Measurements from ENCODE around the gene GFPT2.
A peak's percentile ranks its signal among the peaks of the same experiment; 100 is the strongest.

The GFPT2 gene

DNA sequence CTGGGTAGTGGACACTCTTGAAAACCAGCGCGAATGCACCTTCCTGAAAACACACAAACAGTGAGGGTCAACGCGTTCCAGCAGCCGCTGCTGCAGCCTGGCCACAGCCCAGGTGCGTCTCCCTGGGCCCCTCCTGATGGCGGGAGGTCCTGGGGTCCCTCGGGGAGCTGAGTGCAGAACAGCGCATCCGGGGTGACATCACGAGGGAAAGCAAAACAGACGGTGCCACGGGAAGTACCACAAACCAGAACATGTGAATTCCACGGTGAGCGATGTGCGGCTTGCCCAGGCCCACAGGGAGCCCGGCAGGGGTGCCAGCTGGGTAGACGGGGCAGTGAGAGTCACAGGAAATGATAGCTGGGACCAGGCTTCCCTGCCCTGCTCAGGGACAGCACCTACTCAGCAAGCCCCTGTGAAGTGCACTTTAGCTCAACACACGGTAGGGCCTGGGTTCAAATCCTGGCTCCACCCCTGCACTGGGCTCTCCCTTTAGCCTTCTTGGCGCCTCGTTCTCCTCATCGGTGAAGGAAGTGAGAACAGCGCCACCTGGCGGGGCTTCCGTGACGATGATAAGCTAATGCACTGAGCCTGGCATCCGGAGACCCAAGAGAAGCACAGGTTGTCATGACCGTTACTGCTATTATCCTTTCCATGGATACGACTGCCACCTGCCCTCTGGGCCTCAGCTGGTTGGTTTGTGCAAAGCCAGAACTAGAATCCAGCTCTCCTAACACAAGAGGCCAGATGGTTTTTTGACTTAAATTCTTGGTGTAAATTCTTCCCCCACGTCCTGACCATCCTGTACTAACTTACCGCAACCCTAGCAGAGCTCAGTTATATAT lies 24.6 kb downstream of the GFPT2 start:
- Mint-ChIP-seq H3K4me1 (no peaks in the 10 kb centered on the region), H3K27me3 (peaks cover 30% of the 10 kb centered on the region), H3K9me3 (no peaks in the 10 kb centered on the region), H3K36me3 (no peaks in the 10 kb centered on the region), H3K27ac (no peak overlapping the region), H3K4me3 (no peak overlapping the region)
- CTCF ChIA-PET, result interaction anchor here (0.6 to 2.5 kb wide), 23 partner anchors 9 to 204 kb away, joined by 3 to 51 read pairs (median 4); partner anchors contain the start of gene GFPT2
- peak; percentile 88 for DNase-seq

- H3K27ac Mint-ChIP-seq, result no peak overlapping the region
- DNase-seq, result no peak
- CTCF ChIA-PET, result interaction anchor here (2.1 to 3.4 kb wide), 2 partner anchors 12 to 37 kb away, joined by 11 to 12 read pairs; no protein-coding TSS in a partner anchor
- H3K9me3 Mint-ChIP-seq, result no peaks in the 10 kb centered on the region
- H3K36me3 Mint-ChIP-seq, result no peaks in the 10 kb centered on the region
- no peaks in the 10 kb centered on the region for H3K4me1 Mint-ChIP-seq
- H3K27me3 Mint-ChIP-seq, result peaks cover 21% of the 10 kb centered on the region
- H3K4me3 Mint-ChIP-seq, result no peak overlapping the region
Measured at GRCh38 chr5:180326989-180327565, 26.1 kb downstream of the GFPT2 start.

DNA sequence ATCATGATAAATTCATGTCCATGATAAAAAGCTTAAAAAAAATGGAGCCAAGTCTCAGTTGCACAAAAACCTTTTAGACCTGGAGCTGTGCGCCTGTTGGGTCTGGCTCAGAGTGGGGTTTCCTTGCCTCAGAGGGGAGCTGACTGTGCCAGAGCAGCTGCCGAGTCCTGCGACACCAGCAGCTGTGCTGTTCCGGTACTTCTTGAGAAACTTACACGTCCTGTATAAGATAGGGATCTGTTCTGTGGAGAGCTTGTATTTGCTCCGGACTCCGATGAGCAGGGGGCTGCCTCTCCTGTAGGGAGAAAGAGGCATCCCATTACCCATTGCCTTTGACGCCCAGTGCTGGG lies 28.6 kb downstream of the GFPT2 start:
- Mint-ChIP-seq H3K27me3 (peaks cover 6% of the 10 kb centered on the region), H3K4me1 (no peaks in the 10 kb centered on the region), H3K27ac (no peak overlapping the region), H3K4me3 (no peak overlapping the region), H3K36me3 (no peaks in the 10 kb centered on the region), H3K9me3 (no peaks in the 10 kb centered on the region)
- no peak for DNase-seq
- CTCF ChIA-PET, result interaction anchor here (0.9 to 3.4 kb wide), 4 partner anchors 9 to 29 kb away, joined by 3 to 12 read pairs (median 3); no protein-coding TSS in a partner anchor

- no peaks in the 10 kb centered on the region for H3K4me1 Mint-ChIP-seq
- H3K36me3 Mint-ChIP-seq, result no peaks in the 10 kb centered on the region
- DNase-seq, result no peak
- H3K4me3 Mint-ChIP-seq, result no peak overlapping the region
- CTCF ChIA-PET, result interaction anchor here (0.9 to 3.4 kb wide), 4 partner anchors 9 to 29 kb away, joined by 3 to 12 read pairs (median 3); no protein-coding TSS in a partner anchor
- no peaks in the 10 kb centered on the region for H3K9me3 Mint-ChIP-seq
- H3K27me3 Mint-ChIP-seq, result peaks cover 6% of the 10 kb centered on the region
- H3K27ac Mint-ChIP-seq, result no peak overlapping the region
Measured at GRCh38 chr5:180323941-180324600, 29.1 kb downstream of the GFPT2 start.

- H3K36me3 Mint-ChIP-seq, result no peaks in the 10 kb centered on the region
- no peak overlapping the region for H3K4me3 Mint-ChIP-seq
- no peaks in the 10 kb centered on the region for H3K9me3 Mint-ChIP-seq
- no peak overlapping the region for H3K27ac Mint-ChIP-seq
- H3K4me1 Mint-ChIP-seq, result no peaks in the 10 kb centered on the region
- DNase-seq, result no peak
- H3K27me3 Mint-ChIP-seq, result peaks cover 8% of the 10 kb centered on the region
- CTCF ChIA-PET, result no interaction called here
Measured at GRCh38 chr5:180323160-180323559, 30.0 kb downstream of the GFPT2 start.

DNA sequence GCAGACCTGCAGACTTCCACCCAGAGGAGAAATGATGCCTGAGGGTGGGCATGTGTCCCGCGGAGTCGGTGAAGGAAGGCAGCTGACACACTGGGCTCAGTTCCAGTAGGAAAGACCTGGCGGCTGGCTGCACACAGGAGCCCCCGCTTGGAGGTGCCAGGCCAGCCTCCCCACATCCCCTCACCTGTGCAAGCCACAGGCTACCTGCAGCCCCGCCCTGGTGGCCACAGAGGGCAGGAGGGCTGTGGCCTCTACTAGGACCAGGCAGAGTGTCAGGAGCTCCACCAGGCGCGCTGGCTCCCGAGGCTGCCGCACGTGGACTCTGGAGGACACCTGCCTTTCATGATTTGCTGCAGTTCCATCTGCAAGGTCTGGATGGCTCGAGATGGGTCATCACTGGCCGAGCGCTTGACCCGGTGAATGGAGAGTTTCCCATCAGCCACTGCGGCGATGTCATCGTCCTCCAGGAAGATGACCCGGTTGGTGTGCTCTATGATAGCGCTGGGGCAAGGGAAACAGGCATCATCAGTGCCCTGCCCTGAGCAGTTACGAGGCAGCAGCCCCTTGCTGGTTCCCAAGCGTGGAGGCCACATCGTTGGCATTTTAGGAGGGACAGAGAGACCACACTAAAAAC lies 34.6 kb downstream of the GFPT2 start:
- no peaks in the 10 kb centered on the region for H3K36me3 Mint-ChIP-seq
- no peak overlapping the region for H3K4me3 Mint-ChIP-seq
- CTCF ChIA-PET, result interaction anchor here (0.7 to 2.1 kb wide), 3 partner anchors 10 to 117 kb away, joined by 4 to 11 read pairs (median 7); no protein-coding TSS in a partner anchor
- DNase-seq, result no peak
- peaks cover 11% of the 10 kb centered on the region for H3K4me1 Mint-ChIP-seq
- H3K9me3 Mint-ChIP-seq, result no peaks in the 10 kb centered on the region
- peaks cover 5% of the 10 kb centered on the region for H3K27me3 Mint-ChIP-seq
- H3K27ac Mint-ChIP-seq, result no peak overlapping the region

DNA sequence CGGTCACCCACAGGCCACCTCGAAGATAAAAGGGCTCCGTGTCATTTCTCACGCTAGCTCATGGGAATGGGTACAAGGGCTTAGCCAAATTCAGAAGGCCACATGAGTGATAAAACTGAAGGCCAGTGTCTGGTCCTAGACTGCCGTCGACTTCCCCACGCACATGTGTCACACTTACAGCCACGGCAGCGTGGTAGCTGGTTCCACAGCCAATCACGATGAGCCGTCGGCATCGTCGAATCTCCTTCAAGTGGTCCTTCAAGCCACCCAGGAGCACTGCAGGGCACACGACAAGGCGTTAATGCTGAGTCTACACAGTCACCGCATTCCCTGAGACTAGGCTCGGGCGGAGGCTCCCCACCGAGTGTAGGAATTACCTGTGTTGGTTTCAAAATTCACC lies 36.5 kb downstream of the GFPT2 start:
- H3K9me3 Mint-ChIP-seq, result no peaks in the 10 kb centered on the region
- no peak overlapping the region for H3K4me3 Mint-ChIP-seq
- no peak for DNase-seq
- H3K4me1 Mint-ChIP-seq, result peaks cover 12% of the 10 kb centered on the region
- H3K36me3 Mint-ChIP-seq, result no peaks in the 10 kb centered on the region
- peaks cover 5% of the 10 kb centered on the region for H3K27me3 Mint-ChIP-seq
- H3K27ac Mint-ChIP-seq, result no peak overlapping the region
- CTCF ChIA-PET, result interaction anchor here (0.9 to 4.7 kb wide), 11 partner anchors 9 to 154 kb away, joined by 3 to 88 read pairs (median 5); no protein-coding TSS in a partner anchor

- Mint-ChIP-seq H3K4me1 (peaks cover 15% of the 10 kb centered on the region), H3K27ac (no peak overlapping the region), H3K27me3 (peaks cover 5% of the 10 kb centered on the region), H3K4me3 (no peak overlapping the region), H3K36me3 (no peaks in the 10 kb centered on the region), H3K9me3 (no peaks in the 10 kb centered on the region)
- CTCF ChIA-PET, result interaction anchor here (0.7 to 4.7 kb wide), 13 partner anchors 9 to 403 kb away, joined by 3 to 88 read pairs (median 3); no protein-coding TSS in a partner anchor
- peak; percentile 80 for DNase-seq
Measured at GRCh38 chr5:180315762-180316212, 37.3 kb downstream of the GFPT2 start.

DNA sequence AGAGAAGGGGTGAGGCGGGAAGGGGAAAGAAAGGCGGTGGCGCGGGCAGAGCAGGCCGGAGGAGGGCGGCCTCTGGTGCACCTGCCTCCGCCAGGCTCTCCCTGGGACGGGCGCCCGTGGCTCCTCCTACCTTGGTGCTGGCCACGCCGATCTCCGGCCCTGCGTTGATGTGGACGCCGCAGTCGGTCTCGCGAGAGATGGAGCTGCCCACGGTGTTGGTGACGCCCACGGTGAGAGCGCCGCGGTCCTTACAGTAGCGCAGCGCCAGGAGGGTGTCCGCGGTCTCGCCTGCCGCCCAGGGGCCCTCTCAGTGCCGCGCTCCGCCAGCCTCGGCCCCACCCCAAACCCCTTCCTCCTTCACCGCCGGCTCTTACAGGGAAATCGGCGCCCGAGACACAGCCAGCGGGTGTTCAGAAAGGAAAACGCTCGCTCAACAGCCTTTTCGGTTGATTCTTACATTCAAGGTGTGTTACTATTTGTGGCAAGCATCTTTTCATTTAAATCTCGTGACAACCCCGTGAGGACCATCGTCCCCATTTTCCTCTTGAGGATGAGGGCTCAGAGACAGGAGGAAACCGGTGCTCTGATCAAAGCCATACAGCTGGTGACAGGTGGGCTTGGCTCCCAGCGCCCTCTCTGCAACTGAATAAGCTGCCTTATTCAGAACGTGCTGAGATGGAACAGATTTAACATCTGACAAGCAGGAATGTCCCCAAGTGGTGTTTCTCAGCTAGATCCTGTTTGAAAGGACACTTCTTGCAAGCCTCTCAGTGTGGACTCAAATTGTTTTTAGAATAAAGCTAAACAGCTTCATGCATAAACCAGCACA lies 39.2 kb downstream of the GFPT2 start:
- CTCF ChIA-PET, result interaction anchor here (0.8 to 4.7 kb wide), 11 partner anchors 8 to 188 kb away, joined by 3 to 88 read pairs (median 5); no protein-coding TSS in a partner anchor
- peak; percentile 87 for DNase-seq
- no peaks in the 10 kb centered on the region for H3K36me3 Mint-ChIP-seq
- no peaks in the 10 kb centered on the region for H3K9me3 Mint-ChIP-seq
- H3K4me1 Mint-ChIP-seq, result peaks cover 15% of the 10 kb centered on the region
- peak overlapping the region; percentile 71 for H3K4me3 Mint-ChIP-seq
- H3K27ac Mint-ChIP-seq, result peak overlapping the region; percentile 87
- peaks cover 5% of the 10 kb centered on the region for H3K27me3 Mint-ChIP-seq

GRCh38 chr5:180311216-180311615 lies 41.9 kb downstream of the GFPT2 start:
- no peak for DNase-seq
- Mint-ChIP-seq H3K9me3 (no peaks in the 10 kb centered on the region), H3K27me3 (peaks cover 3% of the 10 kb centered on the region), H3K27ac (no peak overlapping the region), H3K36me3 (no peaks in the 10 kb centered on the region), H3K4me3 (peak overlapping the region; percentile 6), H3K4me1 (peaks cover 15% of the 10 kb centered on the region)
- CTCF ChIA-PET, result interaction anchor here (1.2 to 2.7 kb wide), 2 partner anchors 17 to 18 kb away, joined by 5 to 8 read pairs; no protein-coding TSS in a partner anchor

DNA sequence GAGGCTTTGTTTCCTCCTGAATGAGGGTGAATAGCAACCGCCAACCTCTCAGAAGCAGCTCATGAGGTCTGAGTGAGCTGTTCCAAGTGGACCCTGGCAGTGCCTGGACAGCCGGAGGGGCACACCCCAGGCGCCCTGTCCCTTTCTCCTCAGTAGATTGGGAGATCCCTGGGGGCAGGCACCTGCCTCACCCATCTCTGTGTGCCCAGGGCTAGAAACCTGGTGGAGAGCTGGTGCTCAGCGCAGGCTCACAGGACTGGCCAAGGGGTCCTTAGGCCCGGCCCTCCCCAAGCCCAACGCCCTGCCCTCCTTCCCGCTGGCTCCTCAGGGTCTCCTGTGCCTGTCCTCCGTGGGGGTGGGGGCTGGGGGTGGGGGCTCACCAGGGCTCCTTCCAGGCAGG lies 46.3 kb downstream of the GFPT2 start:
- DNase-seq, result no peak
- CTCF ChIA-PET, result interaction anchor here (1.1 to 5.5 kb wide), 2 partner anchors 9 to 14 kb away, joined by 3 to 24 read pairs; no protein-coding TSS in a partner anchor
- H3K9me3 Mint-ChIP-seq, result no peaks in the 10 kb centered on the region
- no peak overlapping the region for H3K27ac Mint-ChIP-seq
- H3K4me1 Mint-ChIP-seq, result peaks cover 4% of the 10 kb centered on the region
- peaks cover 7% of the 10 kb centered on the region for H3K27me3 Mint-ChIP-seq
- H3K4me3 Mint-ChIP-seq, result no peak overlapping the region
- H3K36me3 Mint-ChIP-seq, result no peaks in the 10 kb centered on the region

- H3K4me1 Mint-ChIP-seq, result no peaks in the 10 kb centered on the region
- H3K27me3 Mint-ChIP-seq, result peaks cover 12% of the 10 kb centered on the region
- no peak overlapping the region for H3K27ac Mint-ChIP-seq
- H3K36me3 Mint-ChIP-seq, result no peaks in the 10 kb centered on the region
- no peaks in the 10 kb centered on the region for H3K9me3 Mint-ChIP-seq
- no peak for DNase-seq
- CTCF ChIA-PET, result interaction anchor here (5.5 kb wide), 1 partner anchor 10 kb away, joined by 24 read pairs; no protein-coding TSS in a partner anchor
- H3K4me3 Mint-ChIP-seq, result no peak overlapping the region
Measured at GRCh38 chr5:180305481-180305880, 47.7 kb downstream of the GFPT2 start.
